ENCODE measurements around the gene AMN.

AMN gene

DNA sequence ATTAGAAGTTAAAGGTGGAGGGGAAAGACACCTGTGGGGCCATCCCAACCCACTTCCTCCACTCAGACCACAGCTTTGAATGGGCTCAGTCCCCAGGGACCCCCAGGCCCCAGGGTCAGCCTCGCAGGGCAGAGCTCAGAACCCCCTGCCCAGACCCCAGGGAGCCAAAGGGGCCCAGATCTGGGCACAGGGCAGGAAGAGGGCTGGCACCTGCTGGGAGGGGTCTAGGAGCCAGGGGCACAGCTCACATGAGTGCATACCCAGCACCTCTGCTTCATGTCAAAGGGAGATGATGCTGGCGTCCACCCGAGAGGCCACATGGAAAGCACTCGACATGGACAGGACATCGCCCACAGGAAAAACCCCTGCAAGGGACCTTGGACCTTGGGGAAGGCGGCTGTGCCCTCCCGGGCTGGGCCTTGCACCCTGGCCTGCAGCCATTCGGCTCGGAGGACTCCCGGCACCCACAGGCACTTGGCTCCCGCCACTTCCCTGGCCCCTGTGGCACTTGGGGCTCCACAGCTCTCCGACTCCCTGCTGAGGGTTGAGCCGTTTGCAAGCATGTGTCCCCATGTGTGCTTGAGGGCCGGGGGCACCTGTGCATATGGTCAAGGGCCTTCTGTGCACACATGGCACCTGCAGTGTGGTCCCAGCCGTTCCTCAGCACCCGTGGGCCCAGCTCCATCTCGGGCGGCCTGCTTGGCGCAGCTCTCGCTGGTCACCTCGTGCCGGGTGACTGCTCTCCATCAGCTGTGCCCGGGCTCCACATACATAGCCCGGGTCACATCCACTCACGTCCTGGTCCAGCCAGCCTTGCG lies 7.8 kb upstream of the AMN start:
- H3K4me3 ChIP-seq (ENCODE audit: low read depth, low read length): no peak overlapping the region
- TF ChIP-seq CTCF (IDR thresholded peaks at IDR 0.05; ENCODE audit: borderline replicate concordance, insufficient read depth, low read depth, low read length): no peak

DNA sequence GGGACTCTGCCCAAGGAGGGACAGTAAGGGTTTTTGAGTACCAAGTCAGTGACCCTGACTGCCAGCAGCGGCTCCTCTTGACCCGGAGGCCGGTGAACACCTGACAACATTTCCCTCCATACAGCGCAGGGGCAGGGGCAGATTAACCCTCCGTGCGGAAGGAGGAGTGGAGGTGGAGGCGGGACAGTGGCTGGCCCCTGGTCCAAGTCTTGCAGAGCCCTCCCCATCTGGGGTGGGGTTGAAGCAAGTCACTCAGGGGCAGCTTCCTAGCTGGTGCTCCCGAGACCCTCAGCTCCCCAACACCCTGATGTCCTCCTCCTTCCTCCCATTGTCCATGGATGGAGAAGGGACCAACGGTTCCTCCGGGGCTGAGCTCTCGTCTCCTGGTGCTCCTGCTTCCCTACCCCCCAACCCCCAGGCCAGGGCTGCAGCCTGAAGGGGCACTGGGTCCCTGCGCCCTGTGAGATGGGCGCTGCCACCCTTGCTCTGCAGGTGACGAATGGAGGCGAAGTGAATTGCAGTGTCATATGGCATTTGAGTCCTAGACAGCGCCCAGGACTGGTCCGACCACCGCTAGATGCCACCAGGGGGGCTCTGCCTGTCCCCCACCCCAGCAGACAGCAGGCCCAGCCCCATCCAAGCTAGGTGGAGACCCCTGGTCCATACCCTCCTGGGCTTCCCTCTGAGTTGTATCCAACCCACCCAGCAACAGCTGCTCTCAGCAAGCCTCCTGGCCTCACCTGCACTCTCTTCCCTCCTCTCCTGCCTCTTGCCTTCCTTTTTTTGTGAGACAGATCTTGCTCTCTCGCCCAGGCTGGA lies 7.0 kb upstream of the AMN start:
- no peak overlapping the region for H3K4me3 ChIP-seq (ENCODE audit: low read depth, low read length)
- TF ChIP-seq CTCF (IDR thresholded peaks at IDR 0.05; ENCODE audit: borderline replicate concordance, insufficient read depth, low read depth, low read length): no peak

- no peak for TF ChIP-seq CTCF (IDR thresholded peaks at IDR 0.05; ENCODE audit: borderline replicate concordance, insufficient read depth, low read depth, low read length)
- H3K4me3 ChIP-seq (ENCODE audit: low read depth, low read length): no peak overlapping the region
Observed at GRCh38 chr14:102916347-102917055, 6.0 kb upstream of the AMN start.

- TF ChIP-seq CTCF (IDR thresholded peaks at IDR 0.05; ENCODE audit: borderline replicate concordance, insufficient read depth, low read depth, low read length): no peak
- H3K4me3 ChIP-seq (ENCODE audit: low read depth, low read length): no peak overlapping the region
Observed at GRCh38 chr14:102917056-102917385, 5.4 kb upstream of the AMN start.

DNA sequence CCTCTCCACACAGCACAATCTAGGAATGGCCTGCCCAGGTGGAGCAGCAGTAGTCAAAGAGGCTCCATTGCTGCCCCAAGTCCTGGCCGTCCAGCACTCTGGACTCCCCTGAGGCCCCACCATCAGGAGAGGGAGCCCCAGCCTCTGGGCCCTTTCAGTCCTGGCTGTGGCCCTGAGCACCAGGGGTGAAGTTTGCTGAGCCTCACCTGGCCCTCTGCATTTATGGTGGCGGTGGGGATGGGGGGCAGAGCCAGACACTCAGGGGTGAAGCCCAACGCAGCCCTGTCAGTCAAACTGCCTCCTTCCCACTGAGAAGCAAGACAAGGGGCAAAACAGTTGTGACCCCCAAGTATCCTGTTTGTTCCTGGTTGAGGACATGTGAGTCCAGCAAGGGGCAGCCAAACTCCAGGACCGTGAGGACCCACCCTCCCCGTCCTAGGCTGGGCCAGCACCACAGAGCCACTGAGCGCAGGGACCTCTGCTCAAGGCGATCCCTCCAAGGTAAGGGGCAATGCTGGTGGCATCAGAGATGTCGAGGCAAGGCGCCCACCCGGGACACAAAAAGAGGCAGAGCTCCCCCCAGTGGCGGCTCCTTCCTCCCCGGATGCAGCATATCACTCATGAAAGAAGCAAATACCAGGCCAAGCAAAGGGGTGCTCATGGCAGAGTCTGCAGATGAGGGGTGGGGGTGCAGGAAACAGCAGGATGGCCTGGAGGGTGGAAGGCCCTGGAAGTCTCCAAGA lies 4.8 kb upstream of the AMN start:
- TF ChIP-seq CTCF (IDR thresholded peaks at IDR 0.05; ENCODE audit: borderline replicate concordance, insufficient read depth, low read depth, low read length): peak; percentile 78
- H3K4me3 ChIP-seq (ENCODE audit: low read depth, low read length): no peak overlapping the region

DNA sequence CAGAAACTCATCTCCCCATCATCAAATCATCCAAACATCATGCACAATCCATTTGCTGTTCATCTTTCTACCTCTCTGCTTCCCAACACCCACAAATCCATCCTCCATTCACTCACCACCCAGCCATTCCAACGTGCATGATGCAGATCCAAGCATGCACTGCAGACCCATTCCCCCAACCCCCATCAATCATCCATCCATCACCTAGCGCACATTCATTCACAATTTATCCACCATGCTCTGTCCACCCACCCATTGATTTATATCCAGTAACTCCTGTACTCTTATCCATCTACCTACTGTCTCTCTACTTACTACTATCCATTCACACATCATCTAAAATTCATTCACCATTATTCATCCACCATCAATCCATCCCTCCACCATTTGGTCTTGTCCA lies 4.0 kb upstream of the AMN start:
- no peak overlapping the region for H3K4me3 ChIP-seq (ENCODE audit: low read depth, low read length)
- TF ChIP-seq CTCF (IDR thresholded peaks at IDR 0.05; ENCODE audit: borderline replicate concordance, insufficient read depth, low read depth, low read length): no peak

Data from GM12875 (cell line).